AG09309 (cell line): Measurements from ENCODE around the gene CD226.
"Not testable (repeated sequence)": the region's sequence is repeated elsewhere in the genome, so short reads cannot be mapped to it uniquely, and the experiment has no call there.

Experiments
- DNase-seq: peaks from one replicate; pipeline ENCODE4 v3.0.0-alpha.2; 2010; ENCODE audit warnings: low read depth
- H3K4me3 ChIP-seq: 2 replicates; pipeline ENCODE4 v1.5.1; 2011; ENCODE audit warnings: mild to moderate bottlenecking, low read depth, low read length, moderate library complexity; ENCODE audit not compliant: control insufficient read depth
- CTCF ChIP-seq: IDR thresholded peaks from 2 replicates; pipeline ENCODE4 v1.5.1; 2011; ENCODE audit warnings: mild to moderate bottlenecking, low read depth, low read length, inconsistent platforms; ENCODE audit not compliant: insufficient read depth, control insufficient read depth; ENCODE audit errors: missing control alignments

Gene CD226

GRCh38 chr18:69885355-69885754 is 62.3 kb downstream of the CD226 start:
- no peak overlapping the region for H3K4me3 ChIP-seq
- no peak for TF ChIP-seq CTCF
- no peak for DNase-seq

GRCh38 chr18:69883781-69884180 is 63.9 kb downstream of the CD226 start:
- no peak overlapping the region for H3K4me3 ChIP-seq
- no peak for TF ChIP-seq CTCF
- no peak for DNase-seq

- no peak for TF ChIP-seq CTCF
- DNase-seq, result no peak
- no peak overlapping the region for H3K4me3 ChIP-seq
These were observed 64.6 kb downstream of the CD226 start for GRCh38 chr18:69882965-69883668.

GRCh38 chr18:69880083-69880482 is 67.6 kb downstream of the CD226 start:
- DNase-seq, result no peak
- H3K4me3 ChIP-seq, result no peak overlapping the region
- TF ChIP-seq CTCF, result no peak

- not testable (repeated sequence) for DNase-seq, H3K4me3 ChIP-seq
These were observed 68.6 kb downstream of the CD226 start for GRCh38 chr18:69879051-69879450.

- no peak for DNase-seq
- no peak for TF ChIP-seq CTCF
- no peak overlapping the region for H3K4me3 ChIP-seq
These were observed 69.3 kb downstream of the CD226 start for GRCh38 chr18:69878213-69878933.

GRCh38 chr18:69876490-69876889 is 71.2 kb downstream of the CD226 start:
- H3K4me3 ChIP-seq, result no peak overlapping the region
- TF ChIP-seq CTCF, result no peak
- DNase-seq, result no peak
